H9 (cell line): ENCODE results near the gene PLEKHG5. TPM values are rescaled to one million over a fixed set of nuclear protein-coding genes. Genes with fewer than 3 reads are reported as not detected.

Experiments
- DNase-seq: peaks from one replicate; pipeline ENCODE4 v3.0.0-alpha.2; 2017
- H2AFZ ChIP-seq: one replicate; pipeline ENCODE4 v1.6.1; 2013; ENCODE audit warnings: mild to moderate bottlenecking, low read length, control low read depth, moderate library complexity
- H2AK5ac ChIP-seq: 2 replicates; pipeline ENCODE4 v1.6.1; 2013; ENCODE audit warnings: low read length, control low read depth, mixed read lengths; ENCODE audit not compliant: insufficient read length
- H2BK120ac ChIP-seq: one replicate; pipeline ENCODE4 v1.6.1; 2013; ENCODE audit warnings: low read depth, mild to moderate bottlenecking, low read length, control low read depth, inconsistent platforms; ENCODE audit not compliant: poor library complexity, severe bottlenecking
- H2BK12ac ChIP-seq: 2 replicates; pipeline ENCODE4 v1.6.1; 2013; ENCODE audit warnings: low read length, control low read depth, mixed read lengths, low read depth; ENCODE audit not compliant: insufficient read length
- H2BK15ac ChIP-seq: 2 replicates; pipeline ENCODE4 v1.6.1; 2013; ENCODE audit warnings: low read depth, low read length, control low read depth
- H2BK20ac ChIP-seq: one replicate; pipeline ENCODE4 v1.6.1; 2013; ENCODE audit warnings: low read depth, mild to moderate bottlenecking, low read length, control low read depth, inconsistent platforms; ENCODE audit not compliant: poor library complexity, severe bottlenecking
- H2BK5ac ChIP-seq: 2 replicates; pipeline ENCODE4 v1.6.1; 2013; ENCODE audit warnings: low read length, control low read depth, mixed read lengths; ENCODE audit not compliant: insufficient read length
- H3K14ac ChIP-seq: 2 replicates; pipeline ENCODE4 v1.6.1; 2013; ENCODE audit warnings: low read length, control low read depth; ENCODE audit not compliant: insufficient read depth
- H3K18ac ChIP-seq: 2 replicates; pipeline ENCODE4 v1.6.1; 2013; ENCODE audit warnings: low read depth, mild to moderate bottlenecking, mixed read lengths, low read length, control low read depth; ENCODE audit not compliant: insufficient read length
- H3K23ac ChIP-seq: 2 replicates; pipeline ENCODE4 v1.6.1; 2013; ENCODE audit warnings: low read length, control low read depth, mixed read lengths, low read depth; ENCODE audit not compliant: insufficient read length
- H3K23me2 ChIP-seq: 2 replicates; pipeline ENCODE4 v1.6.1; 2013; ENCODE audit warnings: low read depth, mild to moderate bottlenecking, mixed read lengths, low read length, control low read depth; ENCODE audit not compliant: insufficient read length, poor library complexity, severe bottlenecking
- H3K27ac ChIP-seq: 2 replicates; pipeline ENCODE4 v1.5.1; 2013; ENCODE audit warnings: low read length, control low read depth, mixed read lengths, low read depth; ENCODE audit not compliant: insufficient read length
- H3K27me3 ChIP-seq: 2 replicates; pipeline ENCODE4 v1.6.1; 2013; ENCODE audit warnings: low read length, control low read depth, inconsistent platforms; ENCODE audit not compliant: insufficient read depth
- H3K4ac ChIP-seq: 2 replicates; pipeline ENCODE4 v1.6.1; 2013; ENCODE audit warnings: low read depth, mild to moderate bottlenecking, control low read depth, inconsistent platforms, low read length, moderate library complexity
- H3K4me1 ChIP-seq: 2 replicates; pipeline ENCODE4 v1.6.1; 2013; ENCODE audit warnings: low read length, control low read depth, inconsistent platforms; ENCODE audit not compliant: insufficient read depth
- H3K4me2 ChIP-seq: 2 replicates; pipeline ENCODE4 v1.6.1; 2013; ENCODE audit warnings: low read length, control low read depth, mixed read lengths; ENCODE audit not compliant: insufficient read length, insufficient read depth
- H3K56ac ChIP-seq: 2 replicates; pipeline ENCODE4 v1.6.1; 2013; ENCODE audit warnings: low read depth, mild to moderate bottlenecking, mixed read lengths, low read length, control low read depth; ENCODE audit not compliant: insufficient read length
- H3K79me1 ChIP-seq: 2 replicates; pipeline ENCODE4 v1.6.1; 2013; ENCODE audit warnings: low read depth, mild to moderate bottlenecking, moderate library complexity, low read length, control low read depth, inconsistent platforms; ENCODE audit not compliant: insufficient read depth, poor library complexity, severe bottlenecking
- H3K79me2 ChIP-seq: 2 replicates; pipeline ENCODE4 v1.6.1; 2013; ENCODE audit warnings: low read length, control low read depth, inconsistent platforms; ENCODE audit not compliant: insufficient read depth
- H3K9ac ChIP-seq: 2 replicates; pipeline ENCODE4 v1.6.1; 2013; ENCODE audit warnings: low read length, control low read depth, mixed read lengths; ENCODE audit not compliant: insufficient read length; ENCODE audit errors: extremely low read depth
- H3K9me3 ChIP-seq: one replicate; pipeline ENCODE4 v1.6.1; 2013; ENCODE audit warnings: low read depth, low read length, inconsistent platforms; ENCODE audit not compliant: control insufficient read depth
- H3T11ph ChIP-seq: one replicate; pipeline ENCODE4 v1.6.1; 2013; ENCODE audit warnings: mild to moderate bottlenecking, low read length, control low read depth, inconsistent platforms
- H4K20me1 ChIP-seq: one replicate; pipeline ENCODE4 v1.6.1; 2013; ENCODE audit not compliant: control insufficient read depth, insufficient read length, insufficient read depth
- H4K5ac ChIP-seq: 2 replicates; pipeline ENCODE4 v1.6.1; 2013; ENCODE audit warnings: low read depth, mild to moderate bottlenecking, mixed read lengths, low read length, control low read depth; ENCODE audit not compliant: insufficient read length
- H4K8ac ChIP-seq: replicated peaks from 2 replicates; pipeline ENCODE4 v1.6.1; 2013; ENCODE audit warnings: low read length, control low read depth, mixed read lengths, low read depth; ENCODE audit not compliant: insufficient read length
- H4K91ac ChIP-seq: 2 replicates; pipeline ENCODE4 v1.6.1; 2013; ENCODE audit warnings: low read depth, mild to moderate bottlenecking, moderate library complexity, mixed read lengths, low read length, control low read depth; ENCODE audit not compliant: insufficient read length
- H3K27ac Mint-ChIP-seq, 3 experiments: 2 replicates in 2 of 3; 3 replicates in 1 of 3; pipeline ENCODE4 v1.8.0; 2020 to 2021; ENCODE audit warnings: mixed read lengths in 3 of 3, mild to moderate bottlenecking in 1 of 3, moderate library complexity in 1 of 3
- H3K27me3 Mint-ChIP-seq: 2 replicates; pipeline ENCODE4 v1.8.0; 2021; ENCODE audit warnings: low read depth, mild to moderate bottlenecking, moderate library complexity, mixed read lengths
- H3K36me3 Mint-ChIP-seq, 3 experiments: 2 replicates in 2 of 3; 3 replicates in 1 of 3; pipeline ENCODE4 v1.8.0; 2020 to 2021; ENCODE audit warnings: low read depth in 3 of 3, mixed read lengths in 3 of 3; ENCODE audit not compliant: insufficient read depth in 1 of 3
- H3K4me1 Mint-ChIP-seq, 2 experiments: 2 replicates each; pipeline ENCODE4 v1.8.0; 2020; ENCODE audit warnings: mixed read lengths in 2 of 2
- H3K4me3 Mint-ChIP-seq, 2 experiments: 2 replicates in 1 of 2; 3 replicates in 1 of 2; pipeline ENCODE4 v1.8.0; 2020 to 2021; ENCODE audit warnings: mild to moderate bottlenecking in 2 of 2, mixed read lengths in 2 of 2, moderate library complexity in 1 of 2
- H3K9me3 Mint-ChIP-seq, 2 experiments: 2 replicates in 1 of 2; 3 replicates in 1 of 2; pipeline ENCODE4 v1.8.0; 2020; ENCODE audit warnings: mild to moderate bottlenecking in 2 of 2, mixed read lengths in 2 of 2, moderate library complexity in 1 of 2
- CTCF ChIP-seq: fragments of 200-600 bp; sonication (generic); conservative IDR thresholded peaks from 3 replicates; pipeline ENCODE4 v1.8.0; 2021; ENCODE audit warnings: antibody characterized with exemption, mild to moderate bottlenecking
- WGBS: extraction: QIAGEN DNeasy Blood & Tissue Kit; methylation state at CpG from one replicate; pipeline ENCODE4 v1.1.7; 2013; ENCODE audit warnings: missing lambda C conversion rate, low lambda C conversion rate, mixed read lengths; ENCODE audit not compliant: insufficient read length; ENCODE audit errors: extremely low coverage; 5-methylcytosine and 5-hydroxymethylcytosine counted together
- total RNA-seq: library from RNA; stranded (reverse); gene quantifications from 2 replicates; pipeline ENCODE4 v1.2.1, GENCODE V29; 2021

Gene PLEKHG5
- total RNA-seq, 1 experiment from 2014 or later: 22.3 TPM

- Mint-ChIP-seq H3K27me3 (peaks cover 36% of the 10 kb centered on the region), H3K27ac (no peak overlapping the region), H3K4me3 (no peak overlapping the region), H3K36me3 (no peaks in the 10 kb centered on the region; a peak in 1 of 7 replicates), H3K4me1 (peaks cover 7 to 9% of the 10 kb centered on the region in 2 experiments), H3K9me3 (no peaks in the 10 kb centered on the region)
- no peak overlapping the region for H4K91ac ChIP-seq
- no peak overlapping the region for H3K18ac ChIP-seq
- no peaks in the 10 kb centered on the region for H3K79me1 ChIP-seq
- H3K4me1 ChIP-seq: no peaks in the 10 kb centered on the region
- H3T11ph ChIP-seq: no peak overlapping the region
- H3K9ac ChIP-seq: no peak overlapping the region
- H2BK5ac ChIP-seq: no peak overlapping the region
- H2BK12ac ChIP-seq: no peak overlapping the region
- H3K56ac ChIP-seq: no peak overlapping the region
- no peak overlapping the region for H2BK20ac ChIP-seq
- WGBS: no CpG with 5 or more reads among the region's 10 CpGs
- H3K23ac ChIP-seq: no peak overlapping the region
- H3K4ac ChIP-seq: no peak overlapping the region
- no peak overlapping the region for H2AFZ ChIP-seq
- no peak overlapping the region for H4K8ac ChIP-seq
- no peak overlapping the region for H2BK120ac ChIP-seq
- H3K27ac ChIP-seq: no peak overlapping the region
- TF ChIP-seq CTCF: no peak
- no peaks in the 10 kb centered on the region for H3K9me3 ChIP-seq
- H3K23me2 ChIP-seq: peaks cover 9% of the 10 kb centered on the region
- no peaks in the 10 kb centered on the region for H4K20me1 ChIP-seq
- no peaks in the 10 kb centered on the region for H3K27me3 ChIP-seq
- no peak overlapping the region for H3K4me2 ChIP-seq
- H3K14ac ChIP-seq: no peak overlapping the region
- H3K79me2 ChIP-seq: no peaks in the 10 kb centered on the region
- no peak overlapping the region for H2BK15ac ChIP-seq
- no peak for DNase-seq
- no peak overlapping the region for H2AK5ac ChIP-seq
- no peak overlapping the region for H4K5ac ChIP-seq
Measured at GRCh38 chr1:6501279-6501813, 9.9 kb upstream of the PLEKHG5 start.
